GM18507 (cell line): ENCODE data around the gene MAML3.

Experiments
- DNase-seq: peaks from one replicate; pipeline ENCODE4 v3.0.0; 2011; ENCODE audit warnings: low read depth; ENCODE audit not compliant: insufficient read length; ENCODE audit errors: extremely low spot score
- FAIRE-seq: peaks from 2 replicates; lab custom pipeline; 2011; peaks lifted over from hg19 to GRCh38; lab: Jason Lieb, UNC

Gene MAML3

DNA sequence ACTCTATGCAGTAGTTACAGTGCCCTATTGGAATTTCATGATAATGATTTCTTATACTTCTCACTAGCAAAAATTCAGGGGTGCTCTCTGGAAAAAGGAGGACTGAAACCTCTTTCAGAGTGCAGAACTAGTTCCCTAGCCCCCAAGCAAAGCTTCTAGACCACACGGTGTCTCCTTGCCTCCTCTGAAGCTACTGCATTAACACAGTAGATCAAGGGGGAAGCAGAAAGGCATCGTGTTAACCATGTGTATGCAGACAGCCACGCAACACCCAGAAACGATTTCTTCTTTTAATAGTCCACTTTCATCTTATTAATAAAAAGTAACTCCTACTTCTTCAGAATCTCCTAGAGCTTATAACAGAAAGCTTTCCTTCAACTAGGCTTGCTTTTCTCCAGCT, 44.7 kb downstream of the MAML3 start:
- no peak for DNase-seq
- no peak for FAIRE-seq

DNA sequence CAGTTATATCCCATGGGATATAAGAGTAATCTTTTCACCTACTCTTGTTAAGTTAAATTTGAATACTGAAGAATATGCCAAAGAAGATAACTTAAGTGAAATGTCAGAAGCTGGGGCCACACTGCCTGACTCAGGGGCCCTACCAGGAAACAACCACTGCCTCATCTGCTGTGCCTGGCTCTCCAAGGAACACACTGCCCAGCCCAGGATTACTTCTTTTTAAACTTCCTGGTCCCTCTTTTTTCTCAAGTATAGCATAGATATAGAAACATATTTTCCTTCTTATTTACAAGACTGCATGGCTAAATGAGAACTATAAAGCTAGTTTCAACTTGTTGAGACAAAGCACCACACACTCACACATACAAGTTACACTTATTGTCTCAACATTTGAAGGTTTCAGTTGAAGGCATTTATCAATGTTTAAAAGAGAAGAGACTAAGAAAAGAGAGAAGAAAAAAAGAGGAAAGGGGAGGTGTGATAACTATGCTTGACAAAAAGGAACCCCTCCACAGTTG, 45.2 kb downstream of the MAML3 start:
- no peak for DNase-seq
- no peak for FAIRE-seq

DNA sequence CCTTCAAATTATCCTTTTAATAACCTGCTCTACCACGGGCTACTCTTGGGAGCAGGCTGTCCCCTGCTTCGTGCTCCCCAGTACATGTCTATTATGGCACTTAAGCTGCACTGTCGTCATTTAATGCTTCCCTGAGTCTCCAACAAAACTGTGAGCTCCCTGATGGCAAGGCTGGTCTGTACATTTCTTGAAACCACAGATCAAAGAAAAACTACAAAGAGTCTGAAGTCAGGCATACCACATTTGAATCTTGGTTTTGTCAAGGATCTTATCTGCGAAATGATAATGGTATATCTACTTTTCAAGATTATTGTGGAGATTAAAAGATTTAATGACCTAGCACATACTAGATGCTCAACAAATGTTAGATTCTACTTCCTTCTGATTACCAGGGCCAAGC, 45.7 kb downstream of the MAML3 start:
- FAIRE-seq (no peak), DNase-seq (no peak)

GRCh38 chr4:140106289-140106844, 47.6 kb downstream of the MAML3 start:
- DNase-seq (no peak), FAIRE-seq (no peak)

DNA sequence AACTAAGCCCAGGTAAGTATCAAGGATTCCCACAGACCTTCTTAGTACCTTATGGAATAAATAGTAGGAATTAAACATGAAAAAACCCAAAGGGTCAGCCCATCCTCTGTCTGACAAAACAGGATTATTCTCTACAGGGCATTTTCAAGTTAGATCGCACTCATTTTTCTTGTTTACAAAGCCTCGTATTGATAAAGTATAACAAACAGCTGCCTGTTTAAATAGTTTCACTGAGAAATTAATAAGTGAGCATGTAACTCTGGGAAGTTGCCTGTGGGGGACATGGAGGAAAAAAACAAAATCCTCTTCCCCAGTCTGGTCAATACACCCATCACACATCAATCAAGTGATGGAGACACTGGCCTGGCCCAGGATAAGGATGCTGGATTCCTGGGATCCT, 48.5 kb downstream of the MAML3 start:
- DNase-seq (no peak), FAIRE-seq (no peak)

DNA sequence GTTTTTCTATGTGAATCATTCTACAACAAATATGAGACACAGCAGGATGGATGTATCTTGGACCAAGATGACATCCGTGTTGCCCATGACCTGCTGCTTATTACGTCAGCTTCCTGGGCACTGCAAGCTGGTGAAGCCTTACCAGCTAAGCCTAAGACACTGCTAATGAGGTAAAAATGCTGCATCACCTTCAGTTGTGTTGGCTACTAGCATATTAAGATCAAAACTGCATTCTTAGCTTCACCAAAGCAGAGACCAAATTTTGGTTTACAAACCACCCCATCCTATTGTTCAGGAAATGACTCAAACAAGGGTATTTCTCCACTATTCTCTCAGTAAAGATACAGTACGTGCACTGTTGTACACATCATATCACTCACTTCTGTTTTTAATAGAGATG, 50.3 kb downstream of the MAML3 start:
- no peak for DNase-seq
- FAIRE-seq, result no peak

- DNase-seq (no peak), FAIRE-seq (no peak)
Measured at GRCh38 chr4:140102421-140102820, 51.6 kb downstream of the MAML3 start.

DNA sequence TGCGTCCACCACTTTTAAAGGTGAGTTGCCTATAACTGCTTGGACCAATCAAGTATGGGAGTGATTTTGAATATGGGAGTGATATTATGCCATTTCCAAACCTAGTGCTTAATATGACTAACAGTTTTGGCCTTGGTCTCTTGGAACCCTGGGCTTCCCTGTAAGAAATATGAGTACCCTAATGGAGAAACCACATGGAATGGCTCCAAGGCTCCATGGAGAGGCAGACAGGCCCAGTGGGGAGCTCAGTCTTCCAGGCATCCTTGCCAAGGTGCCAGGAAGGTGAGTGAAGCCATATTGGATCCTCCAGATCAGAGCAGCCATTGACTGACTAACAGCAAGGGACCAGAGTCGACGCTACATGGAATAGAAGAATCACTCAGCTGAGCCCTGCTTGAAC, 53.2 kb downstream of the MAML3 start:
- DNase-seq (no peak), FAIRE-seq (no peak)

DNA sequence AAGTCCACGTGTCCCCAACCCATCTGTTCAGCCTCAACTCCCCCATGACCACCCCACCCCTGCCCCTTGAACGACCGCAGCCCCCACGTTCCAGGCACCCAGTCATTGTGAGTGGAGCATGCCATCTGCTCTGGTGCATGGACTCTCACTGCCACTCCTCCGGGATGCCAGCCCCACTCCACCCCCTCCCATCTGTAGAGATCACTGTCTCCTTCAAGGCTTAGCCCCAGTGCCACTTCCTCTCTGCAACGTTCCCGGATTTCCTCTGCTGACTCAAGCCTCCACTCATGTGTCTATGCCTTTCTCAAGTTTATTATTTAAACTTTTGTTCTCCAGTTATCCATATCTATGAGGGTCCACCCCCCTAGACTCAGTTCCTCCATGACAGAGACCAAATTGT, 54.0 kb downstream of the MAML3 start:
- FAIRE-seq, result no peak
- no peak for DNase-seq

GRCh38 chr4:140098455-140099160, 55.4 kb downstream of the MAML3 start:
- DNase-seq, result no peak
- FAIRE-seq, result no peak

GRCh38 chr4:140097572-140097971, 56.4 kb downstream of the MAML3 start:
- FAIRE-seq (no peak), DNase-seq (no peak)

DNA sequence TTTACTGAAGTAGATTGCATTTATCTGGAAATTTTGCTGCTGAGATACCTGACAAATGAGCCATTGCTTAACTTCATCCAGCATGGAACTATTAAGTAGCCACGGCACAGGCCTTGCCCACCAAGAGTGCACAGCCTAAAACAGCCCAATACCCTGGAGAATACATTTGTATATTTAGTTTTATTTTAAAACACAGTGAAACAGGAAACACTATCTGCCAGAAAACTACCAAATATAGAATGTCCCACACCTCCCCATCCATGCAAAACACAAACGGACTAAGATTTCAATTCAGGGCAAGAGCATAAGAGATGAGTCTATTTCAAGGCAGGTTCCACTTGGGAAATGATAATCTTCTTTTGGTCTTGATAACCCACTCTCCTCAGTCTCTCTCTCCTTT, 57.1 kb downstream of the MAML3 start:
- no peak for FAIRE-seq
- DNase-seq, result no peak

DNA sequence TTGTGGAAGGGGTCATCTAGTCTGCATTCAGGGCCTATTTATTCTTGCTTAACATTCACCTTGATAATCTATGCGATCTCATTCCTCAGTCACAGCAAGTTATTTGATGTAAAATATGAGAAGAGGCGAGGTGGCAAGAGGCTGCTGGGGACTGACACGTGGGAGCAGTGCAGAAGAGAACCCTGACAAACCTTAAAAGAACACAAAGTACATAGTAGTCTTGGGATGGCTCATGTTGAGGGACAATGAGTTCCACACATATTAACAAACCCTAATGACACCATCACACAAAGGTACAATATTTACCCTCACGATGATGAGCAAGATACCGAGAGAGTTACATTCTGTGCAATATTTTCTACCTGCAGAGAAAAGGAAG, 57.5 kb downstream of the MAML3 start:
- FAIRE-seq (no peak), DNase-seq (no peak)

DNA sequence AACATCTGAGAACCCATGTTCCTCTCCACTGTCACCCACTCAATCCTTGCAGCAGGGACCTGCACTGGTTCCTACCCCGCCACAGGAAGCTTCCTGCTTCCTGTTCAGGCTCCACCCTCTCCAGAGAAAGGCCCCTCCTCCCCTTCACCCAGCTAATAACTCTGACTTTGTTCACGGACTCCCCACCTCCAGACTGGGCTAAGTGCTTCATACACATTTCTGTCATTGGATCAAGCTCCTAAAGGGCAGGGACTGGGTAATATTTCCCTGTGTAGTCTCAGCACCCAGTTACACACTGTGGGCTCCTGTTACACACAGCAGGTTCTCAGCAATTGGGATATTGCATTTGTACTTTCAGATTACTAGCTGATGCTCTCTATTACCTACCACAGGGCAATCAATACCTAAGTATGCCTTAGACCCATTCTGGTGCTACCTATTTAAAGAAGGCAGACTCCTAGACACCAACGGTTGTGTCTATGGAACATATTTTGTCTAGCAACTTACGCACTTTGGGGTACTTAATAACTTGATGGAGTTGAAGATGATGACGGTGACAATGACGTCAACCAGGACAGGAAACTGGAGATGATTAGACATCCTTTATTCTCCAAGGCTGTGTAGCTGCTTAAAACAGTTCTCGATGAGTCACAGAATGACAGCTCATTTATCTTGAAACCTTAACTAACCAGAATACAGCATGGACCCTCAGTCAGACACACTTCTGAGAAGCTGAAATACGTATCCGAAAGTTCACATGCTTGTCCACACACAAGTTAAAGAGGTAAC, 58.1 kb downstream of the MAML3 start:
- DNase-seq, result no peak
- no peak for FAIRE-seq

DNA sequence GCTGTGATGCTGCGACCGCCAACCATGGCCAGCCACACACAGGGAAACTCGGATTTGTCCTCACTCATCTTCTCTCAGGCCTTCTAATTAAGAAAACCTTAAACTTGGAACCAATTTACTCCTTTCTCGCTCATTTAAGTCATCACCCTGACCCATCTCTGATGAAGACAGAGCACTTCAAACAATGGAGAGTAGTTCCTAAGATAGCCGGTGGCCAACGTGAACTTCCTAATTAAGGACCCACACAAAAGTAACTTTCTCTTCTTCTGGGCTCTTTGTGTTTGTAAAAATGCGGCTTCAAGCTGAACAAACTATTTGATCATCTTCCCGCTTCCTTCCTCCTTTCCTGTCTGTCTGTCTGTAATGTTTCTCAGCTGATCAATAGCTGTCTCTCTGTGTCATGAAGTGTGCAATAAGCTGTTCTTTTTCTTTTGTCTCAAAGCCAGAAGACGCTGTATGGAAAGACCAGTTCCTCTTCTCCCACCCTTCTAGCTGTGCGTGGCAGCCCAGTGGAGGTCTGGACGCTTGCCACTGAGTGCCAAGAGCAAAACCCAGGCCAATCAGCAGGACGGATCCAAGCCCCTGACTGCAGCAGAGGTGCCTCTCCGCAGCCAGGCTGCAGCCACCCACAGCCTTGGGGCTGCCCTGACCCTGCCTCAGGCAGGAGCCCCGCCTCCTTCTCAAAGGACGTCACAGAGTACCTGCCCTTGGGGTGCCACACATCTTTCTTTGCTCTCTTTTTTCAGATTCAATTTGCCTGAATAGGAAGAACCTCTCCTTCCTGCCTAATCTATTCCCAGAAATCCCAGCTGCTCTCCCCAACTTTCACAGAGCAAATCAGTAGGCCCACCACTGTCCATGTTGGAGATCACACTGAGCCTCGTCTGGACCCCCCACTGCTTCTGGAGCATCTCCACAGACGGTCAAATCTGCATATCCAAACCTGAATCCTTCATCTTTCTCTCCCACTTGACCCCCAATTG, 59.3 kb downstream of the MAML3 start:
- no peak for DNase-seq
- FAIRE-seq, result no peak

GRCh38 chr4:140092094-140092851, 61.7 kb downstream of the MAML3 start:
- FAIRE-seq (no peak), DNase-seq (no peak)

DNA sequence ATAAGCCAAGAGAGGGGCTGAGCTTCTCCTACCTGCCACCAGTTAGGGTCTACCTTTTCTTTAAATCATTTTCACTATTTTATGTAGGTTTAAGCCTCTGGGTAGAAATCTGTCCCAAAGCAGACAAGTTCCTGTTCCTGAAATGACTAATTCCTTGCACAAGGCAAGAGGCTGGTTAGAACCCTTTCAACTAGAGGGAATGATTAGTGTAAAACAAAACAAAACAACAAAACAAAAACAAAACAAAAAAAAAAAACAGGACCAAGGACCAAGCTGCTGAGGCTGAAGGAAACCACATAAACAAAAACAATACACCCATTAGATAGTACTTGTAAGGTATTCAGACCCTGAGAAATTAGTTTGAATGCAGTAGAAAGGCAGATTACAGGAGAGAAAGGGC, 62.7 kb downstream of the MAML3 start:
- no peak for FAIRE-seq
- no peak for DNase-seq

DNA sequence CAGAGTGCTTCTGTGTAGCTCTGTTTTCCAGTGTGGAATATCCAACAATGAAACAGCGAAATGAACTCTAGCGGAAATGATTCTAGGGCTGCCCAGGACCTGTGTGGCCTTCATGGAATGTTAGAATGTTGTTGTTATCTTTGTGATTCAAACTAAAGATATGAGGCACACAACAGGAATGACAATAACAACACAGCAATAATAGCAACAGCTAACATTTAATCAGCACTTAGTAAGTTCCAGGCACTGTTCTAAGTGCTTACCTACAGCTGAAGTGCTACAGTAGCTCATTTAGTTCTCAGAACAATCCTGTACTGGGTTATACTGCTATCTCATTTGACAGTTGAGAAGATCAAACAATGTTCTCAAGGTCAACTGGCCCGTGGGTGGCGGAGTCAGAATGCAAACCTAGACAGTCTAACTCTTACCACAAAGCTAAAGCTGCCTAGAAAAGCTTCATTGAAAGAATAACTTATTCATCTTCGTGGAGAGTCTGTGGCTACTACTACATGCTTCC, 63.7 kb downstream of the MAML3 start:
- DNase-seq (no peak), FAIRE-seq (no peak)

- no peak for DNase-seq
- FAIRE-seq, result no peak
Measured at GRCh38 chr4:140089216-140089615, 64.8 kb downstream of the MAML3 start.
